ENCODE measurements around the gene VPS41.
"Not testable (repeated sequence)": the region's sequence is repeated elsewhere in the genome, so short reads cannot be mapped to it uniquely, and the experiment has no call there.

Gene VPS41

DNA sequence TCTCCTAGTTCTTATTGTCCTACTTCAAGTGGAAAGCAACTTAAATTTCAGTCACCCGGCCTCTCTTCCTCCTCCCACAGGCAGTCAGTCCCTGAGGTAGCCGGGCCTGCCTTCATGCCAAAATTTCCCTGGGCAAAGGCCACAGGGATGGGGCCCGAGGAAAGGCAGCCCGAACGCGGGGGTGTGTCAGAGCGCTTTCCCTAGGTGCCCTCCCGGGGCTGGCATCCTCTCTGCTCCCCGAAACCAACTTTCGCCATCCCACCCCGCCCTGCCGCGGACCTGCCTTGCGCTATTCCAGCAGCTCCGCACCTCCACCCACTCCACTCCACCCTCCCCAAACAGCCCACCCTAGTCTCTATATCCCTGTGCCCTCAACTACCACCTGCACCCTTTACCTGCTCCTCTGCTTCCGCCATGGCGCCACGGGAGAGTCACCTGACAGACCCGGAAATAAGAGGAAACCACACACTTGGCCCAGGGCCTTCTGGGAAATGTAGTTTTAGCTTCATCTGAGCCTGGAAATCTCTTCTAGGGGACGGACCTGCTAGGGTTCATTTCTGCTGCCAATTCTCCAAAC, at the start of gene VPS41:
TSS of gene VPS41 (minus strand) at position 433 of the 577 bp plus-strand sequence. CDS start at position 416, 17 bp downstream.
- in situ Hi-C loops (cut with MboI; ENCODE audit: low sequenced_read_pairs): no loop called here

DNA sequence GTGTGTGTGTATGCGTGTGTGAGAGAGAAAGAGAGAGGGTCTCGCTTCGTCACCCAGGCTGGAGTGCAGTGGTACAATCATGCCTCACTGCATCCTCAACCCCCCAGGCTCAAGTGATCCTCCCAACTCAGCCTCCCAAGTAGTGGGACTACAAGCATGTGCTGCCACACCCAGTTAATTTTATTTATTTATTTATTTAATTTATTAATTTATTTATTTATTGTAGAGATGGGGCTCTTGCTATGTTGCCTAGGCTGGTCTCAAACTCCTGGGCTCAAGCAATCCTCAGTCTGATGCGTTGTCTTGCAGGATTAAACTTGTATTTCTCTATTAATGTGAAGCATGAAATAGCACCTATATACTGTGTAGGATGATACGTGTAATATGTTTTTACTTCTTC, 46.9 kb upstream of the VPS41 start:
- in situ Hi-C loops (cut with MboI; ENCODE audit: low sequenced_read_pairs): no loop called here

GRCh38 chr7:38953971-38954370, 45.0 kb upstream of the VPS41 start:
- in situ Hi-C loops (cut with MboI; ENCODE audit: low sequenced_read_pairs): no loop called here

DNA sequence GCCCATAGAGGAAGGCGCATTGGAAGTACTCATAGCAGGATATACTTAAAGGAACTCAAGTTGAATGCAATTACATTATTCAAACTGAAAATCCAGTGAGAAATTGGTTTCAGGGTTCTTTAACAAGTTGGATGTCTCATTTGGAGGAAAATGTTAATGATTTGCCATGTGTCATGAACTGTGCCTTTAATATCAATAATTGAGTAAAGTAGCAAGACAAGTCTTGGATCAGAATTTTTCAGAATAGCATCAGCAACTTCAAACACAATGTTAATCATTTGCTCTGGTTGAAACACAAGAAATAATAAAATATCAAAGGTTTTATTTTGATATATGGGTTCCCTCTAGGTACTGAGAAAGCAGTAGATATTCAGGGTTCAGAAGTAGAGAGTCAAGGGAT, 44.2 kb upstream of the VPS41 start:
- in situ Hi-C loops (cut with MboI; ENCODE audit: low sequenced_read_pairs): no loop called here

DNA sequence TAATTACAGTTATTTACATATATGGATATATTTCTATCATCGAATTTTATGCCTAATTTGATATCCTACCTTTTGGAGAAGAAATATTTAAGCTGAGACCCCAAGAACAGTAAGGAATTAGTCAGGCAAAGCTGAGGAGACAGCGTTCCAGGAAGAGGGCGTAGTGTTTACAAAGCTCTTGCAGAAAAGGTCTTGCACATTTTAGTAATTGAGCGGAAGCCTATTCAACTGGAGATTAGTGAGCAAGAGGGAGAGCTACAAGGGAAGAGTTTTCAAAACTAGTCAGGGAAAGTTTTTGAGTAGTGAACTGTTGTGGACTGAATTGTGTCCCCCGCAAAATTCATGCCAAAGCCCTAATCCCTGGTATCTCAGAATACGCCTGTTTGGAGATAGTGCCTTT, 42.2 kb upstream of the VPS41 start:
- in situ Hi-C loops (cut with MboI; ENCODE audit: low sequenced_read_pairs): no loop called here

DNA sequence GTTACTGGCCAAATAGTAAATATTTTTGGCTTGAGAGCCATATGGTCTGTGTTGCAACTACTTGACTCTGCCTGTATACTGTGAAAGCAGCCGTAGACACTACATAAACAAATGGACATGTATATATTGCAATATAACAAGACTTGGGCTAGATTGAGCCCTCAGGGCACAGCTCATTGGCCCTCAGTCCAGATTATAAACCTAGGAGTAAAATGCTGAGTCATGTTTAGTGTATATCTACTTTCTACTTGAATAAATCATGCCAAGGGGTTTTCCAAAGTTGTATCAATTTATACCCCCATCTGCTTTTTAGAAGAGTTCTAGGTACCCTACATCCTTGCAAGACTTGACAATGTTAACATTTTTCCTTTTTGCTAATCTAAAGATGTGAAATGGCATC, 41.3 kb upstream of the VPS41 start:
- in situ Hi-C loops (cut with MboI; ENCODE audit: low sequenced_read_pairs): no loop called here

DNA sequence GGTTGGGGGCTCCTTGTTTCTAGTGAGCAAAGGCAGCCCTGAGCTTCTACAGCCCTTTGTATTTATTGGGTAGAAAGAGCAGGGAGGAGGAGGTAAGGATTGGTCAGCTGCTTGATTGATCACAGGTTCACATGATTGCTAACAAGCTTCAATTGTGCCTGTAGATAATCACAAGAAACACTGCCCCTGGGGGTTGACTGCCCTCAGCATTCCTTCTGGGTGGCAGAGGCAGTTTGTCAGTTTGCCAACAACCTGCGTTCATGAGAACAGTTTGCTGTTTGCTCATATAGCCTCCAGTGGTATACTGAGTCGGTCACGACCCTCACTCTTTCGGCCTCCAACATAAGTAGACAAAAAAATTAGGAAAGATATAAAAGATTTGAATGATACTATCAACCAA, 38.5 kb upstream of the VPS41 start:
- in situ Hi-C loops (cut with MboI; ENCODE audit: low sequenced_read_pairs): not testable (repeated sequence)

DNA sequence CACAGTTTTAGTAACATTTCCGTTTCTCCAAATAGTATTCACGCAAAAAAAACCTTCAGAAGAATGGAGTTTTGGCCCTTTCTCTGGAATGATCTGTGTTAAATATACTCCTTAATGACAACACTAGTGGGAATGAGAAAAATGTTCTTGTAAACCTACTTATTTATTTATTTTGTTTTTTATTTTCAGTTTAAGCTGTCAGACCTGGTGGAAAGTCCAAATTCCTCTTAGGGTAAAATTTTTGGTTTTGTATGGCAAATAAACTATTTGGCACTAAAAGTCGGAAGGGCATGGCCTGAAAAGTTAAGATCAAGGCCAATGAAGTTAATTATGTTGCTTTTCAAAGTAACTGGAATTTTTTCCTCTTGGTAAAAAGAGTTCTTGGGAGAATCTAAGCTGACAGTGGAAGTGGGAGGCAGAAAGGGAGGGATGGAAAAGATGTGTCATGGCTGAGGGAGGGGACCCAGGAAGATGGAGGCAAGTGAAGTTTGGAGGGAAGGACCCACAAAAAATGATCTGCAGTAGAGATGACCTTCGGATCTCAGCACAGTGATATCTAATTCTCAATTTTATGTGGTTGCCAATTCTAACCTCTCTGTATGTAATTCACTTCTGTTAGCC, 33.5 kb upstream of the VPS41 start:
- in situ Hi-C loops (cut with MboI; ENCODE audit: low sequenced_read_pairs): no loop called here

GRCh38 chr7:38940774-38941173, 31.8 kb upstream of the VPS41 start:
- in situ Hi-C loops (cut with MboI; ENCODE audit: low sequenced_read_pairs): no loop called here

DNA sequence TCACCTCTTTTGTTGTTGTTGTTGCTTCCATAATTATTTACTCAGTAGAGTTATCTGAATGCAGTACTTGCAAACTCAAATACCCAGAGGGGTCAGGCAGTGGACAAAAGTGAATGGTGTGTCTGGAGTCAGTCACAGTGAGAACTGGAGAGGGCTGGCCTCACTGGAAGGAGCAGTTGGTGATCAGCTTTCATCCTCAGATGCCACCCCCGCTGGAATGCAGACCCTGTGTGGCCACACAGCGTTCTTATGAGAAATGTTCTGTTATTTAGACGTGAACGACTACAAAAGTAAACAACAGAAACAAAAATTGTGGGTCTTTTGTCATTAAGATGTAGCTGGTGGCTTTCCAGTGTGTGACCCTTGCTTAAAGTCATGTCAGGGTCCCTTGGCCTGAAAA, 29.6 kb upstream of the VPS41 start:
- in situ Hi-C loops (cut with MboI; ENCODE audit: low sequenced_read_pairs): no loop called here

GRCh38 chr7:38938001-38938485, 29.1 kb upstream of the VPS41 start:
- in situ Hi-C loops (cut with MboI; ENCODE audit: low sequenced_read_pairs): no loop called here

GRCh38 chr7:38936641-38937040, 27.6 kb upstream of the VPS41 start:
- in situ Hi-C loops (cut with MboI; ENCODE audit: low sequenced_read_pairs): no loop called here

DNA sequence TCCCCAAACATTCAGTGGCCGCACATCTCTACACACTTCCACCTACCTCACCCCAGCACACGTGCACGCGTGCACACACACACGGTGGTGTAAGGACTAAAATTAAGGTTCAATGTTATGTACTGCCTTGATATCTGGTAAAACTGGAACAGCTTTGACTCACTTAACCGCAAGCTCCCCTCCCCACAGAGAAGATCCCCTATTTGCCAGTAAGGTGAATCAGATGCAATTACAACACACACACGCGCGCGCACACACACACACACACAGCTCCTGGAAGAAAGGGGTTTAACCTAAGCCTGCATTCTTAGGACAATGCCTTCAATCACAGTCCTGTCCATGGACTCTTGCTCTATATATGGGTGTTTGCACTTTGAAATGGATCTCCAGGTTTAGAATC, 25.5 kb upstream of the VPS41 start:
- in situ Hi-C loops (cut with MboI; ENCODE audit: low sequenced_read_pairs): no loop called here

- in situ Hi-C loops (cut with MboI; ENCODE audit: low sequenced_read_pairs): no loop called here
Measured at GRCh38 chr7:38934051-38934450, 25.1 kb upstream of the VPS41 start.

DNA sequence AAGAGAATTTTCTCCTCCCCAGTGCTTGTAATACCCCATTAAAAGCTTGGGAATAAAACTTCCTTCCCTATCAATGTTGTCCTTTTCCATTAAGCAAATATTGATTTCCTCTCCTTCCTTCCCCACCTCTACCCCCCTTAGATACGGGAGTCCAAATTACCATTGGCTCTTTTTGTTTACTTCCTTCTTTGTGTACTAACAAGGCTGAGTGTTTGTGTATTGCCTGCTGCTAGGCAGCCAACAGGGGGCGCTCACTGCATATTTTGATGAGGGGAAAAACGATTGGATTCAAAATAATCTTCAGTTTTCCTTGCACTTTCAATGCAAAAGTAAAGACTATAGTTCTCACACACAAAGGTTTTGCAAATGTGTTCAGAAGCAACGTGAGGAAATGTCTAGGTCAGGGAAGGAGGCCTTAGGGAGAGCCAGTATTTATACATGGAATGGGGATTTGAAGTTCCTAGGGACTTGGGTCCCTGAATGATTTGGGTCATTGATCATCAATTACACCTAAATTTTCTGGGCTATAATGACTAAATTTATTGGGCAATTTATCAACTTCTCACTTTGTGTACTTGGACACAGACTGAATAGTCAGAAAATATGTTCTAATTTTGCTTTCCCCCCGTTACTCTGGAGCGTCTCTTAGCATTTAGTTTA, 23.6 kb upstream of the VPS41 start:
- in situ Hi-C loops (cut with MboI; ENCODE audit: low sequenced_read_pairs): no loop called here

DNA sequence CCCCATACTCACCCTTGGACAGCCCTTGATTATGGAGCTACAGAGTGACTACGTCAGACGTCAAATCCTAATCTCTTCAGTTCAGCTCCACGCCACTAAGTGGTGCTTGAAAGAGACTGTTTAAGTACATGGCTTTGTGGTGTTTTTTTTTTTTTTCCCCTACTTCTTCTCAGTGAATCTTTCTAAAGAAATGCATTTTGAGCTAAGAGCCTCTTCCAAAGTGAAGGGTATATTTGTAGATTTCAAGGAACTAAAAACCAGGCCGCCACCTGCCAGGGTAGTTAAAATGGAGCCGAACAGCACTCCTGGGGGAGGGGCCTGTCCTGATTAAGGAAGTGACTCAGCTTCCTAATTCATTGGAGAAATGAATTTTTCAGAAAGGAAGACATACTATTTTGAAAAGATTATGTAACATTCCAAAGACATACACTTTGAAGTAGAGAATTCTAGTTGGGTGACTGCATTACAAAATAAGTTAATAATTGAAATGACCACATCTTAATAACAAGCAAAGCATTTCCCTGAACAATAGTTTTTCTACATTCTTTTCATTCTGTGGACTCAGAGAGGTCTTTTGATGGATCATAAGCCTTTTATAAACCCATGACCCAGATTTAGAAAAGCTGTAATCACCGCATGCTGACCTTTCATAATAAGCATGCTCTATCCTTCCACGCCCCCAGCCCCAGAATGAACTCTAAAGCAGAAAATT, 20.6 kb upstream of the VPS41 start:
- in situ Hi-C loops (cut with MboI; ENCODE audit: low sequenced_read_pairs): no loop called here

DNA sequence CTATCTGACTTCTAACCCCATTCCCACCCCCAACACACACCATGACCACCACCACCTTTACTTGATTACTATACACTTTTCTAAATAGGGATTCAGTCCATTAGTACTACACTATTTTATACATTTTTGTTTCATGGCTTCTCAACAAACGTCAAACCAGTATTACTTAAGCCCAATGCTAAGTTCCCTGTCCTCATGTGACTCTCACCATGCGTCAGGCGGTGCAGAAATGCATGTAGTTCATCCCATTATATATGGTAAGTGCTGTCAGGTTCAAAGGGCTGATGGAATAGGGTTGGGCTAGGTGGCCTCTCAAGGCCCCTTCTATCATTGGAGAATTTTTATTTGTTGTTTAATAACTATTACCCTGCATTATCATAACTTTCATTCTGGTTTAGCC, 19.5 kb upstream of the VPS41 start:
- in situ Hi-C loops (cut with MboI; ENCODE audit: low sequenced_read_pairs): no loop called here

GRCh38 chr7:38927751-38928150, 18.8 kb upstream of the VPS41 start:
- in situ Hi-C loops (cut with MboI; ENCODE audit: low sequenced_read_pairs): no loop called here

DNA sequence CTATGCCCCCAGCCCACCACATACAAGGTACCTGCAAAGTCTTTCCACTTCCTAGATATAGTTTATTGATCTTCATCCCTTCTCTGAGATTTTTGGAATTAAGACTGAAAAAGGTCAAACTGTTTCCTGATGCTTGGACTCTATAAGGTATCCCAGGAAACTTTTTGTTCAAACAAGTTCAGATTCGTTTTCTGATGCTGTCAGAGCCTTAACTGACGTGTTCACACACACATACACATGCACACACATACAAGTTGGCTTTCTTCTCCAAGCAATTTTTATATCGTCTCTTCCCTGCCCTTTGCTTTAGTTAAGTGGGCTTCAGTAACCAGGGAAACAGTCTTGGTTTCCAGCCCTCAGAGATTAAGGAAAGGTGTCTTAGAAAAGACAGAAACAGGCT, 11.7 kb upstream of the VPS41 start:
- in situ Hi-C loops (cut with MboI; ENCODE audit: low sequenced_read_pairs): no loop called here

- in situ Hi-C loops (cut with MboI; ENCODE audit: low sequenced_read_pairs): no loop called here
Measured at GRCh38 chr7:38916396-38916795, 7.4 kb upstream of the VPS41 start.

DNA sequence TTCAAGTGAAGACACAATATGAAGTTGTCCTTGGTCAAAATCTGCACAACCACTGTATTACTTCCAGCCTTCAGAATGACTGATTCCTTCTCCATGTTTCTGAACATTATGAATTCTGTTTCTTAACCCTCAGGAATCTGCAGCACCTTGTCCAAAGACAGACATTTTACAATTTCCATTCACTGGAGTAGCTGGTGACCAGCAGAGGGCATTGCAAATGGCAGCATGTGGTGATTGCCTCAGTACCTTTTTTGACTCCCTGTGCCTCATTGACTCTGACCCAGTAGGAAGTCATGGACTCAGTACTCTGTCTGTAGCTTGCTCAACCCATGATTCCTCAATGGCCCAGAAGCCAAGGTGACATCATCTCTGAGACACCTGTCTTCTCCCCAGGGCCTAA, 879 bp upstream of the VPS41 start:
- in situ Hi-C loops (cut with MboI; ENCODE audit: low sequenced_read_pairs): no loop called here

GRCh38 chr7:38907766-38908165, 1.2 kb downstream of the VPS41 start:
- in situ Hi-C loops (cut with MboI; ENCODE audit: low sequenced_read_pairs): no loop called here

Data from HL-60/S4 treated with retinoic acid at 250 ng/mL for 4 days and 3 days (cell line).